ENCODE measurements around the gene SLC25A21. TPM values are rescaled to one million over a fixed set of nuclear protein-coding genes. Genes with fewer than 3 reads are reported as not detected.
A peak's percentile ranks its signal among the peaks of the same experiment; 100 is the strongest.
"Not testable (repeated sequence)": the region's sequence is repeated elsewhere in the genome, so short reads cannot be mapped to it uniquely, and the experiment has no call there.

Gene SLC25A21
- polyA plus RNA-seq, 2 of the 4 experiments (the other 2 are of a cell fraction) = 0.68 to 1.4 TPM

DNA sequence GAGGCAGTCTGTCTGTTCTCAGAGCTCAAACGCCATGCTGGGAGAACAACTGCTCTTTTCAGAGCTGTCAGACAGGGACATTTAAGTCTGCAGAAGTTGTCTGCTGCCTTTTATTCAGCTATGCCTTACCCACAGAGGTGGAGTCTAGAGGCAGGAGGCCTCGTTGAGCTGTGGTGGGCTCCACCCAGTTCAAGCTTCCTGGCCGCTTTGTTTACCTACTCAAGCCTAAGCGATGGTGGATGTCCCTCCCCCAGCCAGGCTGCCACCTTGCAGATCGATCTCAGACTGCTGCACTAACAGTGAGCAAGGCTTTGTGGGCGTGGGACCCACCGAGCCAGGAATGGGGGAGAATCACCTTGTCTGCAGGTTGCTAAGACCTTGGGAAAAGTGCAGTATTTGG, 473.0 kb downstream of the SLC25A21 start:
- H3K4me2 ChIP-seq; H3K4me1 ChIP-seq; FAIRE-seq; POLR2A ChIA-PET; H3K4me3 ChIP-seq; CTCF ChIA-PET; H3K9me3 ChIP-seq; DNase-seq (ENCODE audit: low read depth in 1 of 2, low spot score in 1 of 2); ATAC-seq; H3K27ac ChIP-seq: not testable (repeated sequence)
- 23% methylated on average over 4 of the region's 7 CpGs for WGBS (ENCODE audit: missing lambda C conversion rate)

DNA sequence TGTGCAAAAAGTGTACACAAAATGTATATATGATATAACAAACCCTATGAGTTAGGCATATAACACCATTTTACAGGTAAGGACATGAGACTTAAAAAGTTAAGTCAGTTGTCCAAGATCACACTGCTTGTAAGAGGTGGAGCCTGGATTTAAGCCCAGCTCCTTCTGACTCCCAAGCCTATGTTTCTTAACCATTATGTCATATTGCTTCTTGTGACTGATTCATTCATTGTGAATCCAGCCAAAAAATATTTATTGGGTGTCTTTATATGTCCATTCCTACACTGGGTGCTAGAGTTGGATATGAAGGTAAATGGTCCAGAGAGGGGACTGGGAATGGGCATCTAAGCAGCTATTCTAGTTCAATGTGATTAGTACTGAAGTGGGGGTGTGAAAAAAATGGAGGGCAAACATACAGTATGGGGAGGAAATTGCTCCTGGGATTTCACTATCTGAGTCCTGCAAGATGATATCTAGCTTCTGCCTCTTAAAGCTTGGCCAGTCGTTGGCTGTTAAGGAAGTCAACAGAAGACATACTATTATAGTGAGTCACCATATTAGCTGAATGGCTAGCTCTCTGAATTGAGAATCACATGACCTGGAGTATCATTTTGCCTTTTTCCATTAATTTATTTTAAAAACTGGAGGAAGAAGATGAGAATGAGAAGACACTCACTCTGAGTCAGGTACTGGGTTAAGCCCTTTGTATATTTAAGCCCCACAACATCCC, 481.9 kb downstream of the SLC25A21 start:
- H3K27ac ChIP-seq = no peak overlapping the region
- no peak for TF ChIP-seq FOSL2 (IDR thresholded peaks at IDR 0.05)
- peak; percentile 34; the same call in 1 of the 2 replicates for TF ChIP-seq FOSL2 (CRISPR knock-in tag; IDR thresholded peaks at IDR 0.05)
- no peak for TF ChIP-seq SREBF2 (IDR thresholded peaks at IDR 0.05)
- H3K9me3 ChIP-seq = no peaks in the 10 kb centered on the region
- peak overlapping the region; percentile 40; the same call in 2 of the 3 replicates for H3K4me2 ChIP-seq
- FAIRE-seq (no peak), DNase-seq (ENCODE audit: low read depth in 1 of 2, low spot score in 1 of 2) (peak; percentile 20 to 47), ATAC-seq (peak; percentile 56 to 69; a peak in 4 of 6 replicates)
- ChIA-PET POLR2A (no interaction called here), CTCF (interaction anchor here (0.8 to 1.2 kb wide), 2 partner anchors 8 to 42 kb away, joined by 3 to 4 read pairs; no protein-coding TSS in a partner anchor)
- H3K4me1 ChIP-seq = peaks cover 6% of the 10 kb centered on the region; the same call in 2 of the 3 replicates
- no peak overlapping the region for H3K4me3 ChIP-seq
- WGBS (ENCODE audit: missing lambda C conversion rate) = 0% methylated on average over 1 of the region's 1 CpG

DNA sequence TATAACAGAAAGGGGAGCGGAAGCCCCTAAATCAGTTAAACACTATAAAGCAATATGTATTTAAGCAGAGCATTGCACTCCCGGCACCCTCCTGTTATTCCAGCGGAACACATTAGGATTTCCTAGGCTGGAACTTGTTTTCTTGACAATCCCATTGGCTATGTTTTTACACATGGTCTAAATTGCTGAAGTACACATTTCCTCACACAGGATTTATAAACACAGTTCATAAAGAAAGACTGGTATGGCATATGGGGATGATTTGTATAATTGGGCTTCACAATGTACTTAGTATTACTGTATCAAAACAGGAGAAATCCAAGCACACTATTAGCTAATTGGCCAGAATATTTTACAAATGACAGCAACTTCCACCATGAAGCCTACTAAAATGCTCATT, 487.5 kb downstream of the SLC25A21 start:
- TF ChIP-seq, protein P1, sequence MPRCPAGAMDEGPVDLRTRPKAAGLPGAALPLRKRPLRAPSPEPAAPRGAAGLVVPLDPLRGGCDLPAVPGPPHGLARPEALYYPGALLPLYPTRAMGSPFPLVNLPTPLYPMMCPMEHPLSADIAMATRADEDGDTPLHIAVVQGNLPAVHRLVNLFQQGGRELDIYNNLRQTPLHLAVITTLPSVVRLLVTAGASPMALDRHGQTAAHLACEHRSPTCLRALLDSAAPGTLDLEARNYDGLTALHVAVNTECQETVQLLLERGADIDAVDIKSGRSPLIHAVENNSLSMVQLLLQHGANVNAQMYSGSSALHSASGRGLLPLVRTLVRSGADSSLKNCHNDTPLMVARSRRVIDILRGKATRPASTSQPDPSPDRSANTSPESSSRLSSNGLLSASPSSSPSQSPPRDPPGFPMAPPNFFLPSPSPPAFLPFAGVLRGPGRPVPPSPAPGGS (IDR thresholded peaks at IDR 0.05) = no peak
- TF ChIP-seq CHD2 (IDR thresholded peaks at IDR 0.05; ENCODE audit: low read length, partially characterized antibody) (no peak), HOXB5 (CRISPR knock-in tag; IDR thresholded peaks at IDR 0.05) (no peak), CHD4 (IDR thresholded peaks at IDR 0.05; ENCODE audit: borderline replicate concordance) (no peak), TFCP2L1 (CRISPR knock-in tag; IDR thresholded peaks at IDR 0.05) (no peak)
- ChIA-PET POLR2A (no interaction called here), CTCF (no interaction called here)
- Histone ChIP-seq H3K9me3 (no peaks in the 10 kb centered on the region), H3K4me1 (no peaks in the 10 kb centered on the region), H3K27ac (no peak overlapping the region), H3K4me3 (no peak overlapping the region), H3K4me2 (no peak overlapping the region)
- no peak for FAIRE-seq
- no peak for DNase-seq (ENCODE audit: low read depth in 1 of 2, low spot score in 1 of 2)
- 95% methylated on average over 3 of the region's 3 CpGs for WGBS (ENCODE audit: missing lambda C conversion rate)
- no peak for ATAC-seq

DNA sequence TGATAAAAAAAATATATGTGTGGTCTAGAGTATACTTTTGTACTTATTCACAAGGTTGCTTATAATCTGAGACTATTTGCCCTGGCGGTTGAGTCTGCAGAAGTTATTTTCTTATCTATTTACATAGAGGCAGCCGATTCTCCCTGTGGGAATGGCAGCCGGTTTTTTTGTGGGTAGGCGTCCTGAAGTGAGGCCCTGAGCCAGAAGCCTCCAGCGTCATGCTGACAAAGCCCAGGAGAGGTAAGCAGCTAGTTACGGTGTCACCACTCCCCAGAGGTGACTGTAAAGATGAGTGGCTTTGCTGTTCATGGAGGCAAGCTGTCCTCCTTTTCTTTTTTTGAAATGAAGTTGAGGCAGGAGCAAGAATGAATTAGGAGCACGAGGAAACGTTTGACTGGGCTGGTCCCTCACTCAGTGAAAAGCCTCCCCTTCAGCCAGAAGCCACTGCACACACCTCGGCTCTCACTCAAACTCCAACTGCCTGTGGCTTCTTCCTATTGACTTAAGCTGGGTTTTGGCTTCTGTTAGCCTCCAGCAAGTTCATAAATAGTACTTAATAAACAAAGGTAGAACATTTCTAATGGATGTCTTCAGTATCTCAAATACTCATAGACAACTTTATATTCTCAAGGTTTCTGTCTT, 489.2 kb downstream of the SLC25A21 start:
- TF ChIP-seq, protein P2, sequence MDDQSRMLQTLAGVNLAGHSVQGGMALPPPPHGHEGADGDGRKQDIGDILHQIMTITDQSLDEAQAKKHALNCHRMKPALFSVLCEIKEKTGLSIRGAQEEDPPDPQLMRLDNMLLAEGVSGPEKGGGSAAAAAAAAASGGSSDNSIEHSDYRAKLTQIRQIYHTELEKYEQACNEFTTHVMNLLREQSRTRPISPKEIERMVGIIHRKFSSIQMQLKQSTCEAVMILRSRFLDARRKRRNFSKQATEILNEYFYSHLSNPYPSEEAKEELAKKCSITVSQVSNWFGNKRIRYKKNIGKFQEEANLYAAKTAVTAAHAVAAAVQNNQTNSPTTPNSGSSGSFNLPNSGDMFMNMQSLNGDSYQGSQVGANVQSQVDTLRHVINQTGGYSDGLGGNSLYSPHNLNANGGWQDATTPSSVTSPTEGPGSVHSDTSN (IDR thresholded peaks at IDR 0.05) = no peak
- TF ChIP-seq ZC3H11A (IDR thresholded peaks at IDR 0.05) = no peak
- TF ChIP-seq MYC (IDR thresholded peaks at IDR 0.05; ENCODE audit: borderline replicate concordance, low read length) = no peak
- TF ChIP-seq, protein P3, sequence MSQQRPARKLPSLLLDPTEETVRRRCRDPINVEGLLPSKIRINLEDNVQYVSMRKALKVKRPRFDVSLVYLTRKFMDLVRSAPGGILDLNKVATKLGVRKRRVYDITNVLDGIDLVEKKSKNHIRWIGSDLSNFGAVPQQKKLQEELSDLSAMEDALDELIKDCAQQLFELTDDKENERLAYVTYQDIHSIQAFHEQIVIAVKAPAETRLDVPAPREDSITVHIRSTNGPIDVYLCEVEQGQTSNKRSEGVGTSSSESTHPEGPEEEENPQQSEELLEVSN (IDR thresholded peaks at IDR 0.05; ENCODE audit: borderline replicate concordance, low read depth) = no peak
- no peak for TF ChIP-seq EHMT2 (IDR thresholded peaks at IDR 0.05; ENCODE audit: low read depth)
- no peak for TF ChIP-seq POLR2AphosphoS2 (conservative IDR thresholded peaks at IDR 0.05; ENCODE audit: low read length)
- no peak for TF ChIP-seq RAD21 (conservative IDR thresholded peaks at IDR 0.05 in 1 of 2, IDR thresholded peaks at IDR 0.05 in 1 of 2)
- no peak for TF ChIP-seq JUNB (IDR thresholded peaks at IDR 0.05)
- no peak for TF ChIP-seq FOXS1 (CRISPR knock-in tag; IDR thresholded peaks at IDR 0.05)
- TF ChIP-seq MAZ (IDR thresholded peaks at IDR 0.05; ENCODE audit: borderline replicate concordance, low read depth, low read length) = no peak
- TF ChIP-seq PHF8 (IDR thresholded peaks at IDR 0.05; ENCODE audit: borderline replicate concordance, low read depth) = no peak
- no peak for TF ChIP-seq CHD2 (IDR thresholded peaks at IDR 0.05; ENCODE audit: low read length, partially characterized antibody)
- TF ChIP-seq, protein P4, sequence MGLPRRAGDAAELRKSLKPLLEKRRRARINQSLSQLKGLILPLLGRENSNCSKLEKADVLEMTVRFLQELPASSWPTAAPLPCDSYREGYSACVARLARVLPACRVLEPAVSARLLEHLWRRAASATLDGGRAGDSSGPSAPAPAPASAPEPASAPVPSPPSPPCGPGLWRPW (IDR thresholded peaks at IDR 0.05) = no peak
- no peak for TF ChIP-seq ZSCAN20 (CRISPR knock-in tag; IDR thresholded peaks at IDR 0.05)
- no peak overlapping the region for H3K27ac ChIP-seq
- ATAC-seq (no peak), DNase-seq (ENCODE audit: low read depth in 1 of 2, low spot score in 1 of 2) (no peak), FAIRE-seq (no peak)
- H3K4me1 ChIP-seq = no peaks in the 10 kb centered on the region
- ChIA-PET CTCF (interaction anchor here (1.3 kb wide), 1 partner anchor 8 kb away, joined by 3 read pairs; no protein-coding TSS in a partner anchor), POLR2A (interaction anchor here (0.6 kb wide), 1 partner anchor 1245 kb away, joined by 3 read pairs; no protein-coding TSS in a partner anchor)
- H3K4me2 ChIP-seq = no peak overlapping the region
- no peaks in the 10 kb centered on the region for H3K9me3 ChIP-seq
- H3K4me3 ChIP-seq = no peak overlapping the region
- WGBS (ENCODE audit: missing lambda C conversion rate) = 61% methylated on average over 9 of the region's 9 CpGs
